GM12864 (cell line): Measurements from ENCODE around the gene CEP72.

ENCODE experiments used
- DNase-seq: peaks from one replicate; pipeline ENCODE4 v3.0.0-alpha.2; 2011; ENCODE audit warnings: low read depth
- H3K4me3 ChIP-seq: 2 replicates; pipeline ENCODE4 v1.5.1; 2011; ENCODE audit warnings: mild to moderate bottlenecking, low read depth, low read length, control low read depth
- CTCF ChIP-seq: IDR thresholded peaks from 2 replicates; pipeline ENCODE4 v1.5.1; 2011; ENCODE audit warnings: low read depth, mild to moderate bottlenecking, moderate library complexity, low read length, control low read depth, inconsistent platforms; ENCODE audit errors: missing control alignments

The CEP72 gene

GRCh38 chr5:569358-569867 lies 42.7 kb upstream of the CEP72 start:
- no peak for TF ChIP-seq CTCF
- no peak overlapping the region for H3K4me3 ChIP-seq
- DNase-seq = no peak

- no peak for DNase-seq
- TF ChIP-seq CTCF = no peak
- no peak overlapping the region for H3K4me3 ChIP-seq
These were observed 42.2 kb upstream of the CEP72 start for GRCh38 chr5:569868-570361.

GRCh38 chr5:570446-570845 lies 41.7 kb upstream of the CEP72 start:
- no peak overlapping the region for H3K4me3 ChIP-seq
- no peak for TF ChIP-seq CTCF
- DNase-seq = no peak

- no peak for TF ChIP-seq CTCF
- no peak overlapping the region for H3K4me3 ChIP-seq
- no peak for DNase-seq
These were observed 41.3 kb upstream of the CEP72 start for GRCh38 chr5:570886-571285.

- no peak for DNase-seq
- no peak overlapping the region for H3K4me3 ChIP-seq
- no peak for TF ChIP-seq CTCF
These were observed 40.3 kb upstream of the CEP72 start for GRCh38 chr5:571791-572190.

GRCh38 chr5:572398-573019 lies 39.6 kb upstream of the CEP72 start:
- TF ChIP-seq CTCF = no peak
- DNase-seq = no peak
- no peak overlapping the region for H3K4me3 ChIP-seq

- H3K4me3 ChIP-seq = no peak overlapping the region
- no peak for TF ChIP-seq CTCF
- no peak for DNase-seq
These were observed 38.9 kb upstream of the CEP72 start for GRCh38 chr5:573206-573605.
